Activated T-helper 1 cell treated with anti-CD3 and anti-CD28 coated beads, Interleukin-12 subunit alpha, Interleukin-12 subunit beta, Interleukin-2, Interleukin-4 antibody, amounts not matched to agents 30 ng/mL and 10 ng/mL and 1 ng/mL, durations not matched to agents 14 hours and 24 hours and 36 hours (primary cell): ENCODE results near the gene ARHGEF12. TPM values are rescaled to one million over a fixed set of nuclear protein-coding genes. Genes with fewer than 3 reads are reported as not detected.

ENCODE experiments used
- DNase-seq: peaks from one replicate; pipeline ENCODE4 v3.0.0; 2021; ENCODE audit warnings: low spot score
- H3K27ac Mint-ChIP-seq: one replicate; pipeline ENCODE4 v1.8.0; 2021; ENCODE audit warnings: mild to moderate bottlenecking, mixed read lengths
- H3K27me3 Mint-ChIP-seq: one replicate; pipeline ENCODE4 v1.8.0; 2022; ENCODE audit warnings: mild to moderate bottlenecking, moderate library complexity, mixed read lengths; ENCODE audit not compliant: insufficient read depth
- H3K36me3 Mint-ChIP-seq: one replicate; pipeline ENCODE4 v1.8.0; 2021; ENCODE audit warnings: low read depth, mixed read lengths
- H3K4me1 Mint-ChIP-seq: one replicate; pipeline ENCODE4 v1.8.0; 2021; ENCODE audit warnings: low read depth, mixed read lengths
- H3K4me3 Mint-ChIP-seq: one replicate; pipeline ENCODE4 v1.8.0; 2021; ENCODE audit warnings: mild to moderate bottlenecking, moderate library complexity, mixed read lengths
- H3K9me3 Mint-ChIP-seq: one replicate; pipeline ENCODE4 v1.8.0; 2021; ENCODE audit warnings: mixed read lengths
- intact Hi-C: fragments of 100-400 bp; cut with micrococcal nuclease; formaldehyde crosslinking; loops from one replicate; pipeline ENCODE4 v1.15.1; 2024
- total RNA-seq: library from RNA; stranded (reverse); gene quantifications from 2 replicates; pipeline ENCODE4 v1.2.3, GENCODE V29; 2022

The ARHGEF12 gene
- total RNA-seq, 1 donor from 2014 or later = 26.0 TPM

GRCh38 chr11:120432056-120433018, 96.1 kb downstream of the ARHGEF12 start:
- Mint-ChIP-seq H3K9me3 (no peaks in the 10 kb centered on the region), H3K4me3 (peak overlapping the region; percentile 1), H3K36me3 (peaks cover 6% of the 10 kb centered on the region), H3K4me1 (peaks cover 18% of the 10 kb centered on the region), H3K27ac (peak overlapping the region; percentile 49), H3K27me3 (no peaks in the 10 kb centered on the region)
- no peak for DNase-seq
- intact Hi-C loops = loop anchor here (2.0 kb wide), 1 partner anchor 96 kb away; the partner anchor contains the start of gene ARHGEF12

- H3K4me3 Mint-ChIP-seq = no peak overlapping the region
- intact Hi-C loops = no loop called here
- no peak overlapping the region for H3K27ac Mint-ChIP-seq
These were observed 105.4 kb downstream of the ARHGEF12 start for GRCh38 chr11:120441592-120441991.

GRCh38 chr11:120442031-120442430, 105.8 kb downstream of the ARHGEF12 start:
- H3K27me3 Mint-ChIP-seq = no peaks in the 10 kb centered on the region
- no peaks in the 10 kb centered on the region for H3K4me1 Mint-ChIP-seq
- peaks cover 10% of the 10 kb centered on the region for H3K36me3 Mint-ChIP-seq
- H3K4me3 Mint-ChIP-seq = no peak overlapping the region
- no peaks in the 10 kb centered on the region for H3K9me3 Mint-ChIP-seq
- no peak for DNase-seq
- H3K27ac Mint-ChIP-seq = no peak overlapping the region
- intact Hi-C loops = no loop called here

More at GRCh38 chr11:120441592-120441991, 105.4 kb downstream of the ARHGEF12 start:
- H3K4me1 Mint-ChIP-seq = no peaks in the 10 kb centered on the region
- DNase-seq = no peak
- H3K9me3 Mint-ChIP-seq = no peaks in the 10 kb centered on the region
- no peaks in the 10 kb centered on the region for H3K27me3 Mint-ChIP-seq
- peaks cover 9% of the 10 kb centered on the region for H3K36me3 Mint-ChIP-seq

DNA sequence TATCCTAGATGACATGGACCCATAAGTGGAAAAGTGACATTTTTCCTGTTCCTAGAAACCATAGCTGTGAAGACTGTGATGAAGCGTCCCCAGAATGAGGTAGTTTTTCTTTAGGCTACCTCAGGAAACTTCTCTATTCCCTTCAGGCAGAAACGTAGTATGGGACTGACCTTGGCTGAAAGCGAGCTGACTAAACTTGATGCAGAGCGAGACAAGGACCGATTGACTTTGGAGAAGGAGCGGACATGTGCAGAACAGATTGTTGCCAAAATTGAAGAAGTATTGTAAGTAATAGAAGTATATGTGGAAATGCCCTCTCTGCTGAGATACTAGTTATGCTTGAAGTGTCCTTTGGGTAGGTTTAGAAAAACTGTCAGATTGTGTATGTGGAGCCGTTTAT, 110.6 kb downstream of the ARHGEF12 start:
- no peak overlapping the region for H3K27ac Mint-ChIP-seq
- no peak overlapping the region for H3K4me3 Mint-ChIP-seq
- peaks cover 14% of the 10 kb centered on the region for H3K36me3 Mint-ChIP-seq
- intact Hi-C loops = no loop called here
- no peaks in the 10 kb centered on the region for H3K9me3 Mint-ChIP-seq
- DNase-seq = no peak
- no peaks in the 10 kb centered on the region for H3K27me3 Mint-ChIP-seq
- H3K4me1 Mint-ChIP-seq = no peaks in the 10 kb centered on the region

GRCh38 chr11:120448240-120448639, 112.0 kb downstream of the ARHGEF12 start:
- H3K27me3 Mint-ChIP-seq = no peaks in the 10 kb centered on the region

DNA sequence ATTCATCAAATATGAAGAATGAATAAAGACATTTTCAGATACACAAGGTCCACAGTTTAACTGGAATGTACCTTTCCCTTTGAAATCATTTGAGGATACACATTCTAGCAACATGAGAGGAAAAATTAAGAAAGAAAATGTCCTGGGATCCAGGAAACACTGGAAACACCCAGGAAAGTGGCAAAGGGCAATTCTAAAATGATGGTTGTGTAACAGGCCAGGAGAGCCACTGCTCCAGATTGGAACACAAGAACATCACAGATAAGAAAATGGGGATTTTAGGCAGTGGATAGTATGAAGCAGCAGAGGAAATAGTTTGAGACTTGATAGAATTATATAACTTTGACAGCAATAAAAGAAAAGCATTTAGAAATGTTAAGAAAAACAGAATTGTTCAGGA, 119.3 kb downstream of the ARHGEF12 start:
- Mint-ChIP-seq H3K9me3 (no peaks in the 10 kb centered on the region), H3K4me3 (no peak overlapping the region), H3K36me3 (peaks cover 21% of the 10 kb centered on the region), H3K27ac (no peak overlapping the region), H3K27me3 (no peaks in the 10 kb centered on the region), H3K4me1 (no peaks in the 10 kb centered on the region)
- no peak for DNase-seq
- intact Hi-C loops = no loop called here

More at GRCh38 chr11:120448240-120448639, 112.0 kb downstream of the ARHGEF12 start:
- intact Hi-C loops = no loop called here
- no peak for DNase-seq
- H3K27ac Mint-ChIP-seq = no peak overlapping the region
- H3K36me3 Mint-ChIP-seq = peaks cover 18% of the 10 kb centered on the region
- no peaks in the 10 kb centered on the region for H3K9me3 Mint-ChIP-seq
- no peaks in the 10 kb centered on the region for H3K4me1 Mint-ChIP-seq
- no peak overlapping the region for H3K4me3 Mint-ChIP-seq

DNA sequence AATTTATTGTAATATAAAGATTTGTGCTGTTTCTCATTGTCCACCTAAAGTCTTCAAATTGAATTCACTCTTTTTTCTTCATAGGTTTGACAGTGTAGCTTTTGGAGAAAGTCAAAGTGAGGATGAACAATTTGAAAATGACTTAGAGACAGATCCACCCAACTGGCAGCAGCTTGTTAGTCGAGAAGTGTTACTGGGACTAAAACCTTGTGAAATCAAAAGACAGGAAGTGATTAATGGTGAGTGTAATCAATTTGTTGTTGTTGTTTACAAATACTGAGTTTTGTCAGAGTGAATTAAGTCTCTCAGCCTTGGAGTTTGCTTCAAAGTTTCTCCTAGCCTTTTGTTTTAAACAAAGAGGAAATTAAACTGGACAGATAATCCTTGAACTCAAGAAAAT, 121.8 kb downstream of the ARHGEF12 start:
- Mint-ChIP-seq H3K36me3 (peaks cover 26% of the 10 kb centered on the region), H3K4me1 (no peaks in the 10 kb centered on the region), H3K27me3 (no peaks in the 10 kb centered on the region), H3K4me3 (no peak overlapping the region), H3K27ac (no peak overlapping the region), H3K9me3 (no peaks in the 10 kb centered on the region)
- intact Hi-C loops = no loop called here
- DNase-seq = no peak

DNA sequence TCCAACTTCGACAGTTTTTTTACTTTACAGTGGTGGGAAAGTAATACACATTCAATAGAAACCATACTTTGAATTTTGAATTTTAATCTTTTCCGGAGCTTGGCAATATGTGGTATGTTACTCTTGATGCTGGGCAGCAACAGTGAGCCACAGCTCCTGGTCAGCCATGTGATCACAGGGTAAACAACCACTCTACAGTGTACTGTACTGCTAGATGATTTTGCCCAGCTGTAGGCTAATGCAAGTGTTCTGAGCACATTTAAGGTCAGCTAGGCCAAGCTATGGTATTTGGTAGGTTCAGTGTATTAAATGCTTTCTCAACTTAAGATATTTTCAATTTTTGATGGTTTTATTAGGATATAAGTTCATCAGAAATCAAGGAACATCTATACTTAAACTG, 126.6 kb downstream of the ARHGEF12 start:
- no peaks in the 10 kb centered on the region for H3K4me1 Mint-ChIP-seq
- H3K36me3 Mint-ChIP-seq = peaks cover 26% of the 10 kb centered on the region
- no peak overlapping the region for H3K27ac Mint-ChIP-seq
- no peak for DNase-seq
- no peak overlapping the region for H3K4me3 Mint-ChIP-seq
- intact Hi-C loops = no loop called here
- no peaks in the 10 kb centered on the region for H3K9me3 Mint-ChIP-seq
- H3K27me3 Mint-ChIP-seq = no peaks in the 10 kb centered on the region

DNA sequence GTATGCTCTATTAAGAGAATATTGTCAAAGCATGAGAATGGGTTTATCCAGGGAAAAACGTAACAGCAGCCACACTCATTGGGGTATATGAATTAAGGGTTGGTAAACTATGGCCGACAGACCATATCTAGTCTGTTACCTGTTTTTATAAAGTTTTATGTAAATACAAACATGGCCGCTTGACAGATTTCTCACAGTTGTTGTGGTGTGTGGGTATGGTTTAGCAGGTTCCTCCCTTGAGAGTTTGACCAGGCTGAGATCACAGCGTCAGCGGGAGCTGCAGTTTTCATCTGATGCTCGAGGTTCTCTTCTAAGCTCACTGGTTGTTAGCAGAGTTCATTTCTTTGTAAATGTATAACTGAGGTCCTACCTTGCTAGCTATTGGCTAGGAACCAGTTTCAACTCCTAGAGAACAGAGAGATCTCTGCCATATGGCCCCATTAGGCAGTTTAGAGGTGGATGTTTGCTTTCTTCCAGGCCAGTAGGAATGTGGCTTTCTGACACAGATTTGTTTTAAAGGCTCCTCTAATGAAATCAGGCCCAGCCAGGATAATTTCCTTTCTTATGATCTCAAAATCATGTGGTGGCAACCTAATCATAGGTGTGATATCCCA, 129.8 kb downstream of the ARHGEF12 start:
- peaks cover 21% of the 10 kb centered on the region for H3K36me3 Mint-ChIP-seq
- H3K27ac Mint-ChIP-seq = no peak overlapping the region
- H3K27me3 Mint-ChIP-seq = no peaks in the 10 kb centered on the region
- H3K4me3 Mint-ChIP-seq = no peak overlapping the region
- no peak for DNase-seq
- intact Hi-C loops = no loop called here
- no peaks in the 10 kb centered on the region for H3K4me1 Mint-ChIP-seq
- H3K9me3 Mint-ChIP-seq = no peaks in the 10 kb centered on the region

GRCh38 chr11:120467627-120468026, 131.4 kb downstream of the ARHGEF12 start:
- Mint-ChIP-seq H3K4me1 (no peaks in the 10 kb centered on the region), H3K36me3 (peaks cover 11% of the 10 kb centered on the region), H3K4me3 (no peak overlapping the region), H3K9me3 (no peaks in the 10 kb centered on the region), H3K27me3 (no peaks in the 10 kb centered on the region), H3K27ac (no peak overlapping the region)
- DNase-seq = no peak
- intact Hi-C loops = no loop called here

DNA sequence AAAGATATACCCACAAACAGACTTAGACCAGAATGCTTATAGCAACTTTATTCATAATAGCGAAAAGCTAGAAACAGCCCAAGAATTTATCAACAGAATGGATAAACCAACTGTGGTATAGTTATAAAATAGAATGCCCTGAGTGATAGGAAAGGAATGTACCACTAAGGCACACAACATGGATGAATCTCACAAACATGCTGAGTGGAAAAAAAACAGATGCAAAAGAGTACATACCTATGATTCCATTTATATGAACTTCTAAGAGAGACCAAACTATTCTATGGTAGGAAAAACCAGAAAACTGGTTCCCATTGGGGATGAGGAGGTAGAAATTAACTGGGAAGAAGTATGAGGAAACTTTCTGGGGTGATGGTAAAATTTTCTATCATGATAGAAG, 134.9 kb downstream of the ARHGEF12 start:
- DNase-seq = no peak
- Mint-ChIP-seq H3K36me3 (peaks cover 7% of the 10 kb centered on the region), H3K4me3 (no peak overlapping the region), H3K4me1 (no peaks in the 10 kb centered on the region), H3K27me3 (no peaks in the 10 kb centered on the region), H3K27ac (no peak overlapping the region), H3K9me3 (no peaks in the 10 kb centered on the region)
- intact Hi-C loops = no loop called here

GRCh38 chr11:120471994-120472393, 135.8 kb downstream of the ARHGEF12 start:
- intact Hi-C loops = no loop called here
- H3K27ac Mint-ChIP-seq = no peak overlapping the region
- no peak overlapping the region for H3K4me3 Mint-ChIP-seq
- peaks cover 10% of the 10 kb centered on the region for H3K36me3 Mint-ChIP-seq
- no peak for DNase-seq
- no peaks in the 10 kb centered on the region for H3K4me1 Mint-ChIP-seq
- H3K27me3 Mint-ChIP-seq = no peaks in the 10 kb centered on the region
- no peaks in the 10 kb centered on the region for H3K9me3 Mint-ChIP-seq

GRCh38 chr11:120473503-120473902, 137.3 kb downstream of the ARHGEF12 start:
- Mint-ChIP-seq H3K4me1 (peaks cover 3% of the 10 kb centered on the region), H3K27ac (no peak overlapping the region), H3K36me3 (peaks cover 9% of the 10 kb centered on the region), H3K4me3 (no peak overlapping the region), H3K9me3 (no peaks in the 10 kb centered on the region), H3K27me3 (no peaks in the 10 kb centered on the region)
- DNase-seq = no peak
- intact Hi-C loops = no loop called here
